CD4-positive, alpha-beta T cell treated with Interleukin-17A for 1 hour (primary cell): ENCODE measurements around the gene PIK3C2A.
A peak's percentile ranks its signal among the peaks of the same experiment; 100 is the strongest.

Experiments used
- DNase-seq: peaks from one replicate; pipeline ENCODE4 v3.0.0-alpha.2; 2020

PIK3C2A gene

DNA sequence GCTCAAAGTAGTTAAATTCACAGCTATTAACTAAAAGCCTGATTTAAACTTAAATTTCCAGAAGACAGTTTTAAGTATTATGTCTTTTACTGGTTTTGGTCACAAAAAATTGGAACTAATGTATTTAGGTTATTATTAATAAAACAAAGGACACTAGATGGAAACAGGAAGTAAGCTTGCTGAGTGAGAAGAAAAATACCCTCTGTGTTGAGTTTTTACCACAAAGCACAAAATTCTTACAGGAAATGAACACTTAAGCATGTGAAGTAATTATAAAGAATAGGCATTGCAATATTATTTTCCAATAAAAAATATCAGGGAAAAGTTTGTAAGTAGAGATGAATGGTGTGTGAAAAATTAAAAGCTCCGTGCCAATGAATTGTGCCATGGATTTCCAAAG, 46.3 kb downstream of the PIK3C2A start:
- peak; percentile 21 for DNase-seq

DNA sequence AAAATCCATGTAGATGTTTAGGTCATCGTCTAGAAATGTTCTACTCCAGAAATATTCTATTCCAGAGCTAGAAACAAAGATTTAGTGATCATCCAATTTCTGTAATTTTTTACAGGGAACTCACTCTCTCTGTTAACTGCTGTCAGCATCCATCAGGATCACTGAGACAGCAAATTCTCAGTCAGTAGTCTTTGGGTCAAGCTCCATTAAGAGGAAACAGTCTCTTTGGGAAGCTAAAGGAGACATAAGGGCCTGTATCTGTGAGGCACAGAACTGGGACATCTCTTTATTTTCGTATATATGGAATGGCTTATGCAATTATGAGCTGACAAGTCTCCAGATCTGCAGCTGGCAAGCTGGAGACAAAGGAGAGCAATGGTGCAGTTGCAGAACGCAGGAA, 48.3 kb downstream of the PIK3C2A start:
- DNase-seq = no peak
